Stimulated activated CD4-positive, alpha-beta T cell treated with anti-CD3 and anti-CD28 coated beads, Interleukin-1b, Interleukin-23, amount 100 ng/mL, for 4 hours (primary cell): ENCODE results near the gene SH3RF2.
"Not testable (repeated sequence)": the region's sequence is repeated elsewhere in the genome, so short reads cannot be mapped to it uniquely, and the experiment has no call there.

Experiments
- DNase-seq, 2 donors: peaks; one replicate each; pipeline ENCODE4 v3.0.0-alpha.2; 2020; ENCODE audit warnings: low read depth in 2 of 2

Gene SH3RF2

GRCh38 chr5:145936401-145937131, at the start of gene SH3RF2:
TSS of gene SH3RF2 (plus strand) at chr5:145936578. CDS start at chr5:145937929, 1,351 bp downstream.
- peak in 1 of 2 donors; percentile 8 for DNase-seq

- DNase-seq: no peak
Observed at GRCh38 chr5:145887217-145887616, 49.2 kb upstream of the SH3RF2 start.

- DNase-seq: no peak
Observed at GRCh38 chr5:145887976-145888574, 48.3 kb upstream of the SH3RF2 start.

- DNase-seq: no peak
Observed at GRCh38 chr5:145889611-145890010, 46.8 kb upstream of the SH3RF2 start.

GRCh38 chr5:145891378-145891777, 45.0 kb upstream of the SH3RF2 start:
- not testable (repeated sequence) for DNase-seq

- no peak for DNase-seq
Observed at GRCh38 chr5:145898171-145898570, 38.2 kb upstream of the SH3RF2 start.

GRCh38 chr5:145902421-145902820, 34.0 kb upstream of the SH3RF2 start:
- no peak for DNase-seq

GRCh38 chr5:145903113-145903512, 33.3 kb upstream of the SH3RF2 start:
- DNase-seq: no peak

GRCh38 chr5:145903867-145904266, 32.5 kb upstream of the SH3RF2 start:
- no peak for DNase-seq

- DNase-seq: no peak
Observed at GRCh38 chr5:145904743-145905142, 31.6 kb upstream of the SH3RF2 start.

- no peak for DNase-seq
Observed at GRCh38 chr5:145906401-145906800, 30.0 kb upstream of the SH3RF2 start.

- DNase-seq: no peak
Observed at GRCh38 chr5:145908206-145908960, 28.0 kb upstream of the SH3RF2 start.

- DNase-seq: no peak
Observed at GRCh38 chr5:145911164-145911563, 25.2 kb upstream of the SH3RF2 start.

GRCh38 chr5:145912019-145912418, 24.4 kb upstream of the SH3RF2 start:
- no peak for DNase-seq

GRCh38 chr5:145912594-145912993, 23.8 kb upstream of the SH3RF2 start:
- no peak for DNase-seq

GRCh38 chr5:145913701-145914100, 22.7 kb upstream of the SH3RF2 start:
- DNase-seq: no peak

- no peak for DNase-seq
Observed at GRCh38 chr5:145915970-145916638, 20.3 kb upstream of the SH3RF2 start.

GRCh38 chr5:145917288-145917687, 19.1 kb upstream of the SH3RF2 start:
- DNase-seq: no peak

GRCh38 chr5:145918397-145918796, 18.0 kb upstream of the SH3RF2 start:
- DNase-seq: no peak

- DNase-seq: no peak
Observed at GRCh38 chr5:145919413-145919812, 17.0 kb upstream of the SH3RF2 start.

GRCh38 chr5:145920542-145921210, 15.7 kb upstream of the SH3RF2 start:
- no peak for DNase-seq

- no peak for DNase-seq
Observed at GRCh38 chr5:145921211-145921610, 15.2 kb upstream of the SH3RF2 start.
